Mesothelial cell of epicardium (in vitro differentiated cells): Measurements from ENCODE around the gene HARS1. TPM values are rescaled to one million over a fixed set of nuclear protein-coding genes. Genes with fewer than 3 reads are reported as not detected.

Source experiments
- DNase-seq, 2 experiments: peaks; one replicate each; pipeline ENCODE4 v3.0.0; 2021; ENCODE audit warnings: low spot score in 2 of 2; ENCODE audit not compliant: unreplicated experiment in 2 of 2
- H3K27ac Mint-ChIP-seq: 2 replicates; pipeline ENCODE4 v1.8.0; 2021; ENCODE audit warnings: mixed read lengths
- H3K27me3 Mint-ChIP-seq: 2 replicates; pipeline ENCODE4 v1.8.0; 2021; ENCODE audit warnings: low read depth, mixed read lengths
- H3K36me3 Mint-ChIP-seq: 2 replicates; pipeline ENCODE4 v1.8.0; 2021; ENCODE audit warnings: mixed read lengths
- H3K4me1 Mint-ChIP-seq: 2 replicates; pipeline ENCODE4 v1.8.0; 2021; ENCODE audit warnings: mixed read lengths
- H3K4me3 Mint-ChIP-seq: 2 replicates; pipeline ENCODE4 v1.8.0; 2021; ENCODE audit warnings: mild to moderate bottlenecking, moderate library complexity, mixed read lengths
- H3K9me3 Mint-ChIP-seq: 2 replicates; pipeline ENCODE4 v1.8.0; 2021; ENCODE audit warnings: mixed read lengths
- CTCF ChIP-seq: fragments of 200-600 bp; sonication (generic); IDR thresholded peaks from one replicate; pipeline ENCODE4 v1.5.0; 2021; ENCODE audit warnings: antibody characterized with exemption; ENCODE audit not compliant: unreplicated experiment
- total RNA-seq: library from RNA; stranded (reverse); gene quantifications from 3 replicates; pipeline ENCODE4 v1.2.1, GENCODE V29; 2021

Gene HARS1
- total RNA-seq, 1 donor from 2014 or later: 76.9 TPM

- H3K27me3 Mint-ChIP-seq: no peaks in the 10 kb centered on the region
- H3K36me3 Mint-ChIP-seq: peaks cover 37% of the 10 kb centered on the region
- no peaks in the 10 kb centered on the region for H3K9me3 Mint-ChIP-seq
- no peak overlapping the region for H3K27ac Mint-ChIP-seq
- TF ChIP-seq CTCF: no peak
- H3K4me3 Mint-ChIP-seq: no peak overlapping the region
- no peak for DNase-seq
- no peaks in the 10 kb centered on the region for H3K4me1 Mint-ChIP-seq
Measured at GRCh38 chr5:140677947-140678346, 13.2 kb downstream of the HARS1 start.

GRCh38 chr5:140674629-140675028 lies 16.5 kb downstream of the HARS1 start:
- H3K9me3 Mint-ChIP-seq: no peaks in the 10 kb centered on the region
- H3K4me1 Mint-ChIP-seq: no peaks in the 10 kb centered on the region
- H3K27ac Mint-ChIP-seq: no peak overlapping the region
- DNase-seq: no peak
- no peaks in the 10 kb centered on the region for H3K27me3 Mint-ChIP-seq
- H3K4me3 Mint-ChIP-seq: no peak overlapping the region
- no peak for TF ChIP-seq CTCF
- peaks cover 35% of the 10 kb centered on the region for H3K36me3 Mint-ChIP-seq

- no peak for DNase-seq
- no peak for TF ChIP-seq CTCF
- H3K27me3 Mint-ChIP-seq: no peaks in the 10 kb centered on the region
- H3K4me3 Mint-ChIP-seq: no peak overlapping the region
- no peaks in the 10 kb centered on the region for H3K9me3 Mint-ChIP-seq
- peaks cover 39% of the 10 kb centered on the region for H3K36me3 Mint-ChIP-seq
- H3K27ac Mint-ChIP-seq: no peak overlapping the region
- H3K4me1 Mint-ChIP-seq: no peaks in the 10 kb centered on the region
Measured at GRCh38 chr5:140674211-140674610, 17.0 kb downstream of the HARS1 start.

GRCh38 chr5:140673187-140673976 lies 17.8 kb downstream of the HARS1 start, which contains the start of gene DND1:
Gene DND1, minus strand, starts transcription at chr5:140673576. Its CDS starts 34 bp downstream, at chr5:140673542.
- DNase-seq: no peak
- Mint-ChIP-seq H3K9me3 (no peaks in the 10 kb centered on the region), H3K36me3 (peaks cover 46% of the 10 kb centered on the region), H3K27ac (no peak within 1 kb of the TSS), H3K4me3 (no peak within 1 kb of the TSS), H3K27me3 (no peaks in the 10 kb centered on the region), H3K4me1 (no peaks in the 10 kb centered on the region)
- no peak for TF ChIP-seq CTCF

GRCh38 chr5:140672455-140673186 lies 18.5 kb downstream of the HARS1 start:
- no peak overlapping the region for H3K4me3 Mint-ChIP-seq
- no peaks in the 10 kb centered on the region for H3K27me3 Mint-ChIP-seq
- no peak for DNase-seq
- H3K36me3 Mint-ChIP-seq: peaks cover 46% of the 10 kb centered on the region
- no peak for TF ChIP-seq CTCF
- no peak overlapping the region for H3K27ac Mint-ChIP-seq
- H3K4me1 Mint-ChIP-seq: no peaks in the 10 kb centered on the region
- H3K9me3 Mint-ChIP-seq: no peaks in the 10 kb centered on the region
